ENCODE data around the gene ANKRD27.
"Not testable (repeated sequence)": the region's sequence is repeated elsewhere in the genome, so short reads cannot be mapped to it uniquely, and the experiment has no call there.

Gene ANKRD27

DNA sequence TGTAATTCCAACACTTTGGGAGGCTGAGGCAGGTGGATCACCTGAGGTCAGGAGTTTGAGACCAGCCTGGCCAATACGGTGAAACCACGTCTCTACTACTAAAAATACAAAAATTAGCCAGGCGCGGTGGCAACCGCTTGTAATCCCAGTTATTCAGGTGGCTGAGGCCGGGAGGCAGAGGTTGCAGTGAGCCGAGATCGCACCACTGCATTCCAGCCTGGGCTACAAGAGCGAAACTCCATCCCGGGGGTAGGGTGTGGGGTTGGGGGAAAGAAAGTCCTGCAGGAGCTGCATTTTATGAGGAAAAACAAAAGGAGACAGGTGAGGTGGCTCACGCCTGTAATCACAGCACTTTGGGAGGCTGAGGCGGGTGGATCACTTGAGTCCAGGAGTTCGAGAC lies 22.6 kb downstream of the ANKRD27 start:
- DNase-seq (ENCODE audit: low spot score): not testable (repeated sequence)

DNA sequence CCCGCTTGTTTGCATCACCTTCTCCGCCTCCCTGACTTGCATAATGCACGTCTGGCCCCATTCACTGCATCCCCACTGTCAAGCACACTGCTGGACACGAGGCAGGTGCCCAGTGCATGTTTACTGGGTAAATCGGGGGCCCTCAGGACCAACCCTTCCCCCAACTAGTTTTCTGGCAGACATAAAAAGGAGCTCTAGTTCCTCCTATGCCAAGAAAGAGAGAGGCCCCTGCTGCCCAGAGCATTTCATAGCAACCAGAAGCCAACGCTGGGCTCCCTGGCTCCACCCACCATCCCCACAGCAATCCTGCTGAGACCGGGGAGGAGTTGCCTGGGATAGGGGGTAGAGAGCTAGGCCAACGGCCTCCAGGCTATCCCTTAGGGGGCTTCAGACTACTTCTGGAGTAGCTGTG lies 23.2 kb downstream of the ANKRD27 start:
- peak; percentile 38 for DNase-seq (ENCODE audit: low spot score)

DNA sequence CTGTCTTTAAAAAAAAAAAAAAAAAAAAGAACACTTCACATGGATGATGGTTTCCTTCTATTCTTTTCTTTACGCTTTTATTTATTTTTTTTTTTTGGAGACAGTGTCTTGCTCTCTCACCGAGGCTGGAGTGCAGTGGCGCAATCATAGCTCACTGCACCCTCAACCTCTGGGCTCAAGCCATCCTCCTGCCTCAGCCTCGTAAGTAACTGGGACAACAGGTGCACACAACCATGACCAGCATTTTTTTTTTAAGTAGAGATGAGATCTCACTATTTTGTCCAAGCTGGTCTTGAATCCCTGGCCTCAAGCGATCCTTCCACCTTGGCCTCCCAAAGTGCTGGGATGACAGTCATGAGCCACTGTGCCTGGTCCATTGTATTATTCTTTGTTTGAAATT lies 24.3 kb downstream of the ANKRD27 start:
- no peak for DNase-seq (ENCODE audit: low spot score)

DNA sequence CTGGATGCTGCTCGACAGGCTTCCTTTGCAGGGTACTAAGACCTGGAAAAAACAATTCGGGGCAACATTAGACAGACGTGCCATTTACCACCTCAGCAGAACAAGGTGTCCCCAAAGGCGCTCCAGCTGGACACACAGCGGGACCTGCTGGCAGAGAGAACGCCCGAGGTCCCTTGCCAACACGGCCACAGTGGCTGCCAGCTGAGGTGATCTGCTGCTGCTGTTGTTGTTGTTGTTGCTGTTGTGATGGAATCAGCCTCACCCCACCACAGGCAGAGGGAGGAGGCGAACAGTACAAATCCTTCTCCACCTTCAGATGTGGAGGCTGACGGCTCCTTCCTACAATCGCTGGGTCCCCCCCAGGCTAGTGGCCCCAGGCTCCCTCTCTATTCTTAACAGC lies 25.2 kb downstream of the ANKRD27 start:
- DNase-seq (ENCODE audit: low spot score): peak; percentile 32

DNA sequence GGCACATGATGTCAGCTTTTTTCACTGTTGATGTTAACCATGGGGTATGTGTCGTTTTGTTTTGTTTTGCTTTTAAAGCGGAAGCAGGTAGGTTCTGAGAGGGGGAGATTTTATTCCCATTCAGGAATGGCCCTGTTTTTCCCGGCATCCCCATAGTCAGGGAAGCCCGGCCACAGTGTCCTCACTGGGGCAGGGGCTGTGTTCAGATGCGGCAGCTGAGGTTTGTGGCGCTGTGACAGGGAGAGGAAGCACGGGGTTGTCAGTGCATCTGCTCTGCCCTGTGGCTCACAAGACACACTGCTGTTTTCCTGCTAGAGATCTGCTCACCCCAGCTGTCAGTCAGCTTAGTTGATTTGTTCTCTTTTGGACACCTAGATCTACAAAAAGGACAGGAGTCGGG lies 27.6 kb downstream of the ANKRD27 start:
- no peak for DNase-seq (ENCODE audit: low spot score)

DNA sequence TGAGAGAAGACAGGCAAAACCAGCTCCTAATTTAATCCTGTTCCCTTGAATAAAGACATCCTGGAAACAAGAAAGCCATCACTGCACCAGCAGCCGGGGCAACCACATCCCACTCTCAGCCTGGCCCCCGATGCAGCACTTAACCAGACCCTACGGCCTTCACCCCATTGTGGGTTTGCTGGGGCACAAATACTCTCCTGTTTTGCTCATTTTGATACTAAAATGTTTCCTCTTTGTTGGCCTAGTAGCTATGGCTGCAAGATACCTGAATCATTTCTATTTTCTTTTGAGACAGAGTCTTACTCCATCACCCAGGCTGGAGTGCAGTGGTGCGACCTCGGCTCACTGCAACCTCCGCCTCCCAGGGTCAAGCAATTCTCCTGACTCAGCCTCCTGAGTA lies 28.4 kb downstream of the ANKRD27 start:
- no peak for DNase-seq (ENCODE audit: low spot score)

DNA sequence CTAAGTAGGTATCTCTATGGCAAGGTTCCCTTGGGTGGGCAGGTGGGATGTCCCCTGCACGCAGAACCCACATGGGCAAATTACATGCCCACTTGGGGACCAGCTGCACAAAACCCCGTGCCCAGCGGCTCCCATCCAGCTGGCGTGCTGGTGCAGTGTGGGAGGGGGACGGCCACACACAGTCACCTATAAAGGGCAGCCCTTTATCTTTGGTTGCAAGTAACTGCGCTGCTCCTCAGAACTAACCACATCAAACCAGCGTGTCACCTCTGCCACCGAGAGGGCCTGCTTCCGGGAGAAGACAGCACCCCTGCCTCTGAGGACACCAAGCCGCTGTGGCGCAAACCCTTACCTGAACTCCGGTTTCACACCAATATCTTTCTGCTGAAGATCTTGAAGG lies 32.2 kb downstream of the ANKRD27 start:
- no peak for DNase-seq (ENCODE audit: low spot score)

DNA sequence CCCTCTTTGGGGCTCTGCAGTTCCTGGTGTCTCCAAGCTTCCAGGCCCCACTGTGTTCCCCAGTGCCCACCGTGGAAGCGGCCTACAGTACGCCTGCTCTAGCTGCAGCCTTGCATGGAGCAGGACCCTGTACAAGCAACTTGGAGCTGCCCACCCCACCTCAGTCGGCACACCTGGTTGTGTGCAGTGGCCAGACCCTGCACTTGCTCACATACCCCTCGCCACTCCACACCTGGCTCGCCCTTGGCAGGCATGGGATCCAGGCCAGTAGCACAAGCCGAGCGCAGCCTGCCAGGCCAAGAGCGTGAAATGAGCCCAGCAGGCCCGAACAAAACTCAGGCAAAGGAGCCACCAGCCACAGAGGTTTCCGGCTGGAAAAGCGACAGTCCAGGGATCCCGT lies 36.4 kb downstream of the ANKRD27 start:
- no peak for DNase-seq (ENCODE audit: low spot score)

DNA sequence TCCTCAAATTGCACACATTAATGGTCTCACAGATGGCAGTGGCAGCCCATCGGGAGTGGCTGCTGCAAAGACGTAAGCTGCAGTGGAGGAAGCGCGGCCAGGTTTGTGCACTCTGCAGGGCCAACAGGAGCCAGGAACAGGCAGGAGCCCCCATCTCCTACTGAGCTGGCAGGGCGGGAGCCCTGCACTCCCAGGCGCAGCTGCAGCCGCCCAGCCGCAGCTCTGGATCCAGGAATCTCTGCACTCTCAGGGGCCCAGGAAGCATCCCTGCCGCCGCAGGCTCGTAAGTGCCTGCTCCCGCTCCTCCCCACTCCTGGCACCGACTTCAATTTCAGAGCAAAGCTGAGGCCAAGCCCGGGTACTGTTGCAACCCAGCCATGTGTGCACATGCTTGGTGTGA lies 37.5 kb downstream of the ANKRD27 start:
- no peak for DNase-seq (ENCODE audit: low spot score)

DNA sequence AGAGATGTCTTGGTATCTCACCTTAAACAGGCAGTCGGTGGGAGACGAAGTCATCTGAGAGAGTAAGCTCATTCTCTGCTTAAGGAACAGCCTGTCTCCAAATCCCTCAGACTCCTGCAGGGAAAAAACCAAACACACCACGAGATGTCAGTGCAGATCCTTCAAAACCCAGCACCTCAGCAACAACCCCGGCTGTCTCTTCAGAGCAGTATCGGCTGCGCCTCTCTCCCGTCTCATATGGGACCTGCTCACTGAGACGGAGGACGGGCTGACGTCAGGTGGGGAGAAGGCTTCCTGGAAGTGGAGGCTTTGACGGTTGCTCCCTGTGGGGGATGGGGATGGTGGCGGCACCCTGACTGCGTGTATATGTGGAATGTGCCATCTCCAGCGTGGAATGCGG lies 43.6 kb downstream of the ANKRD27 start:
- DNase-seq (ENCODE audit: low spot score): no peak

DNA sequence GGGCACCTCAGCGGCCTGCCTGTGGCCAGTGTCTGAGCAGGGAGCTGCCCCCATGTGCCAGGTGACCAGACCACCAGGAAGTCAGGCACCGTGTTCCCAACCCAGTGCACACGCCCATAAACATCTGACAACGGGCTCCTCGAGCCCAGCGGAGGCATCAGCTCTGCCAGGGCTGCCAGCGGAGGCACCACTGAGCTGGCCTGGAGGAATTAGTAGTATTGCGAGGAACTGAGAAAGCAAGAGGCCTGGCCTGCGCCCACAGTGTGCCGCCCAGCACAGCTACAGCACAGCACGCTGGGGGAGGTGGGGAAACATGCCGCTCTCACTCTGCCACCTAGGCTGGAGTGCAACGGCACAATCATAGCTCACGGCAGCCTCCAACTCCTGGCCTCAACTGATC lies 44.6 kb downstream of the ANKRD27 start:
- DNase-seq (ENCODE audit: low spot score): no peak

DNA sequence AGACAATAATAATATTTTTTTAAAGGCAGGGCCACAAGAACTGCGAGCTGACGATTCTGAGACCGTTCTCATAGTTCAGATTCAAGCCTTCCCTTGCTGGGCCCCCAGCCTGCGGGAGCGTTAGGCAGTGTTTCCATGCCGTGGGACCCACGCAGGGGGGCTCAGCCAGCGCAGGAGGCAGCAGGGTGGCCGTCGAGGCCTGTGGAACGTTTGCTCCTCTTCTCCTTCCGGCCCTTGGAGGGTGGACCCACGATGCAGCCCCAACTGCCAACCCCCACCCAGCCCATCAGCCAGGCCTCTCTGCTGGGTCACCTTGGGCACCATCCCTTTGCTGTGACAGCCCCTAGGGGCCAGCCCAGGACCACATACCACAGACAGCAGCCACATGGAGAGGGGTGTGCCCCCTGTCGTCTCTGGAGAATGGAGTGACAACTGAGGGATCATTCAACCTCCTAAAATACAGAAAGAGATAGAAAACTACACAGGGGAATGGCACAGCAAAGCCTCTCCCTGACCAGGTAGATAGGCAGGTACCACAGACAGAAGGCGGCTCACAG lies 47.2 kb downstream of the ANKRD27 start:
- no peak for DNase-seq (ENCODE audit: low spot score)

DNA sequence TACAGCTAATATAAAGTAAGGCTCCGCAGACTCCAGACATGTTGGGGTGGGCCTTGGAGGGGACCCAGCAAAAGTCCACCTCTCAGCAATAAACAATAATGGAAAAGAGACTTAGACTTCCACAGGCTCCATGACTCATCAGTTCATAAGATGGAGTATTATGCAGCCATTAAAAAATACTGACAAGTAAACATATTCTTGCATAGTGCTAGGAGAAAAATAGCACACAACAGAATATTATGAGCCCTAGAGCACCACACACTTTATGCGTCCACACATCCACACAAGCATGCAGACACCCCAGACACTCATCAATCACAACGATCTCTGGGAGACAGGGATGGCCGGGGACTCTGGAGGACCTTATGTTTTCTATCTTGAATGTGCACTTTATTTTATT lies 48.0 kb downstream of the ANKRD27 start:
- DNase-seq (ENCODE audit: low spot score): no peak

DNA sequence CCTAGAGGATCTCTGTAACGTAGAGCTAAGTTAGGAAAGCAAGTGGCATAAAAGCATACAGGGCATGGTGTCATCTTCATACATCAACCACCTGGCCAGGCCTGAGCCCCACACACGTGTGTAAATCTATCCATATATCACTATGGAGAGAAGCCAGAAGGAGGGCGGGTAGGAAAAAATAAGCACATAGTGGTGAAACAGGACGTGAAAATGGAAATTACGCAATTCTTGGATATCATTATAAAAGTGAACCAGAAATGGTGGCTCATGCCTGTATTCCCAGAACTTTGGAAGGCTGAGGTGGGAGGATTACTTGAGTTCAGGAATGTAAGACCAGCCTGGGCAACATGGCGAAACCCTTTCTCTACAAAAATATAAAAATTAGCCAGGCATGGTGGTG lies 50.6 kb downstream of the ANKRD27 start:
- no peak for DNase-seq (ENCODE audit: low spot score)

DNA sequence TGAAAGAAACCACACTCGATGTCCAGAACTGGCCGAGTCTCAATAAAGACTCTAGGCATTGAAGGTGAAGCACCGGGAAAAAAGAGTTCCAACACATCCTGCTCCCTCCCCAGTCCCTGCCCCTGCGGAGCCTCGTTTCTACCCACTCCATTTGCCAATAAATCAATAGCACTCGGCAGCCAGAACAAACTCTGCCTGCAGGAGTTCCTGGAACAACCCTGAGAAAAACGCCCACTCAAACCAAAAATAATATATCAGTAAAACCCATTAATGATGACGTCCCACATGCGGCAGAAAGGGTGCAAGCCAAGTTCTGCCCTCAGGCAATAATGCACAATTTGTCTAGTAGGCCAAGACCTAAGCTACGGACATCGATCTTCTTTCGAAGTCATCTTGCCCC lies 53.0 kb downstream of the ANKRD27 start:
- DNase-seq (ENCODE audit: low spot score): no peak

DNA sequence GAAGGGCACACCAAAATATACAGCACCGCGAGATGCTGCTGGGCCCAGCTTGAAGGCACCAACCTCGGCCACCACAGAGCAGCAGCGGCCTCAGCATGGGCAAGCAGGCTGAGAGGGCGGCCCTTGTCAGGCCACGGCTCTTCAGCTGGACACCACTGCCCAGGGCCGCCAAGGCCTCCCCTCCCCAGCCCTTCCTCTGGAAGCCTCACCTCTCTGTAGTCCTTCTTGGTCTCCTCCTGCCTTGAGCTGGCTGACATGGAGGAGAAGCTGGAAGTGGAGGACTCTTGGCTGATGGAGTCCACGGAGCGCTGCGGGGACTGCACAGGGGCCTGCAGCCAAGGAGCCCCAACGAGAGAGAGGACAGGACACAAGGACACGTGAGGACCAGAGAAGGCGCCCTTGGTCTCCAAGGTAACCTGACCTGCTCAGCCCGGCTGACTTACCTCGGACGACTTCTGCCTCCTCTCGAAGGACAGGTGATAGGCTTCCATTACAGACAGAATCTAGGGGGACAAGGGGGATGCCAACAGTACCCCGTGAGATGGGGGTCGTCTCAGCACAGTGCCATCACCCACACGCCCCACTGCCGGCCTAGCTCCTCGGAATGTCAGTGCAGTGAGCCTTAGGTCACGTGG lies 55.8 kb downstream of the ANKRD27 start:
- DNase-seq (ENCODE audit: low spot score): no peak

DNA sequence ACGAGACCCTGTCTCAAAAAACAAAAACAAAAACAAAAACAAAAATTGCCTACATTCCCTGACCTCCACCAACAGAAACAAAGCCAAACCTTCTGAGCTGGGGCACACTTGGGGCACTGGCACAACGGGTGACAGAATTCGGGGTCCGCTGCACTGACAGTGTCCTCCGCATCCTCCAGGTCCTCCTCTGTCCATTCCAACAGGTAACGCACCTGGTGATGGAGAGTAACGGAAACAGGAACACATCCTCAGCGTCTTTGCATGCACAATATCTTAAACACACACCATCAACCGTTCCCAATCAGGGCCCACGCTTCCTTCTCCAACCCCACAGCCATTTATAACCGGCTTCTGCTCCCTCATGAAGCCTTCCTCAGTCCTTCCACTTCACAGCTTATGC lies 59.4 kb downstream of the ANKRD27 start:
- DNase-seq (ENCODE audit: low spot score): no peak

DNA sequence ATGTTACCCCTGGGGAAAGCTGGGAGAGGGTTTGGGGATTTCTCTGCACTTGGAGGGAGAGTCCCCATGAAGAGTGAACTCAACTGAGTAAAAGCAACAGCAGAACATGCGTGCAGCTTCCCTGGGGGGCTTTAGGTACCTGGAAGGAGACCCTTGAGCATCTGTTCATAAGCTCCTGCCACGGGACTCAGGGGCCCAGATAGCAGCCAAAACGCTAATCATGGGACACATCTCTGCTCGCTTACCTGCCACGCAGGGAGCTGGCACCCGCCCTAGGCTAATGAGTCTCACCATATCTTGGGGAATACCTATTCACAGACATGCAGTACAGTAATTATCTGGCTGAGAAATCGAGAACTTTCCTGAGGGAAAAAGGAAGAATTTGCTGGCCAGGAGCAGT lies 60.1 kb downstream of the ANKRD27 start:
- no peak for DNase-seq (ENCODE audit: low spot score)

DNA sequence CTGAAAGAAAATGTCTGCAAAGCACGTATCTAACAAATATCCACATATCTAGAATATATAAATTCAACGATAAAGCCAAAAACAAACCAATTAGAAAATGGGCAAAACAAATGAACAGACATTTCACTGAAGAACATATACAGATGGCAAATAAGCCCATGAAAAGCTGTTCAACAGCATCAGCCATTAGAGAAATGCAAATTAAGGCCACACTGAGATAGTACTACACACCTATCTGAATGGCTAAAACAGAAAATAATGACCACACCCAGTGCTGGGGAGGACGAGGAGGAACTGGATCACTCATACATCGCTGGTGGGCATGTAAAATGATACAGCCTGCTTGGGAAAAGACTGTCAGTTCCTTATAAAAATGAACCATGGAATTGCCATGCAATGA lies 62.0 kb downstream of the ANKRD27 start:
- DNase-seq (ENCODE audit: low spot score): no peak

DNA sequence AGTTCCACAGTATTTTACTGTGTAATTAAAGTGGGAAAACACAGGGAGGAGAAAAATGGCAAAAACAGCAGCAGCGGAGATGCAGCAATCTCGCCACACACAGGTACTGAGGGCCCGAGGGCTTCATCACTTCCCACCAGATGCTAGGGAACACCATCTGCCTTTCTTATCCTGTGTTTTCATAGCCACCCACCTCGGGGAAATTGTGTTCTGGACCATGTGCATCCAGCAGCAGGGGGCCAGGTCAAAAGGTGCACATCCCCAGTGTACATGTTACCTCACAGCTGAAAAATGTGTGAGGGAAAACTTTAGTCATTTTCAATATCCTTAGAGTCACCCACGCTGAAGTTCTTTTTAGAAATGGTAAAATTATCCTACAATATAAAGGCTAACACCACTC lies 63.8 kb downstream of the ANKRD27 start:
- DNase-seq (ENCODE audit: low spot score): no peak

DNA sequence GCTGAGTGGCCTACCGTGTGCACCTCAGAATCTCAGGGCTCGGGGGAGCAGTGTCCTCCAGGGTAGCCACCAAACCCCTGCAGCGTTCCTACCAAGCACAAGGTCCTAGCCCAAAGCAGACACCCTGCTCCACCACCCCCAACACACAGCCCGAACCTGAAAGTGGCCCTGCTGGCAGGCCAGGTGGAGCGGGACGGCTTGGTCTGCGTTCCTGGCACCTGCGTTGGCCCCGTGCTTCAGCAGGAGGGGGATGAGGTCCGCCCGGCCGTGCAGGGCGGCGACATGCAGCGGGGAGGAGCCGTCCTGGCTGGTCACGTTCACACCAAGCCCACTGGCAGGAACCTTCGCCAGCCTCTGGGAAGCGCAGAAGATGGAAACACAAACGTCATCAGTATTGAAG lies 67.5 kb downstream of the ANKRD27 start:
- no peak for DNase-seq (ENCODE audit: low spot score)

DNA sequence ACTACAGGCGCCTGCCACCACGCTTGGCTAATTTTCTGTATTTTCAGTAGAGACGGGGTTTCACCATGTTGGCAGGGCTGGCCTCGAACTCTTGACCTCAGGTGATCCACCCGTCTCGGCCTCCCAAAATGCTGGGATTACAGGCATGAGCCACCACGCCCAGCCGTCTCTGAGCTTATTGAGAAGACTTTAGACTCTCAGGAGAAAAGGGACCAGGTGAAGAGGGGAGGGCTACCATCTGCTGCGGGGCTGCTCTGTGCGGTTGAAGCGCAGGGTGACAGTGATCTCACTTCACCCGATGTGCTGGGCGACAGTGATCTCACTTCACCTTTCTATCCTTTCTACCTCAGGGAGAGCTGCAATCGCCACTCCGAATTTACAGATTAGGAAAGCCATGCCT lies 68.7 kb downstream of the ANKRD27 start:
- no peak for DNase-seq (ENCODE audit: low spot score)

DNA sequence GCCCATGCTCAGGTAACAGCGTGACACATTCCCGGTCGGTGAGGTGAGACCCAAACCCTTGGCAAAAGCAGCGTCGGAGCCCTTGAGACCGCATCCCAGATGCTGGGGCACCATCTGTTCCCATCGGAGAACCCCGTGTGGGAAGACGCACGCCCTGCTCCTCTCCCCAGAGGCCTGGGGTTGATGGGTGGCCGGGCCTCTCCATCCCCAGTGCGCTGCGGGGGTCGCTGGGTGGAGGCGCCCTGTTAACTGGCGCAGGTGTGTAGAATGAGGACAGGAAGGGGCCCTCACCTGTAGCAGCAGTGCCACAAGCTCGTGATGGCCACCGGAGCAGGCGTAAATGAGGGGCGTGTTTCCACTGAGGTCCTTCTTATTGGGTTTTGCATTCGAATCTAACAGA lies 69.4 kb downstream of the ANKRD27 start:
- no peak for DNase-seq (ENCODE audit: low spot score)

DNA sequence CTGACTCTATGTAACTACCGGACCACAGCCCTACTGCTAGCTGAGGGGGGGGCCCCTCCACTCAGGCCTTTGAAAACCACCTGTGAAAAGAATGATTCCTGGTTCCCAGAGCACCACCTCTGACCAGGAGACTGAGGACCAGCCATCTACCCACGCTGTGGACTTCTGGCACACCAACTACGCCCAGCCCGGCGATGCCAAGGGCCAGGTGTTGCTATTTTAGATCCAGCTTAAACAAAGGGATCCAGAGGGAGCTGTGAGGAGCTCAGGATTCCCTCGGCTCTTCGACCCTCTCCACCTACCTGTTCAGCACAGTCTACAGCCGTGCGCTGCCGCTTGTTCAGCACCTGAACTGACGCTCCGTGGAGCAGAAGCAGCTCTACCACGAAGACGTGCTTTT lies 71.0 kb downstream of the ANKRD27 start:
- no peak for DNase-seq (ENCODE audit: low spot score)

DNA sequence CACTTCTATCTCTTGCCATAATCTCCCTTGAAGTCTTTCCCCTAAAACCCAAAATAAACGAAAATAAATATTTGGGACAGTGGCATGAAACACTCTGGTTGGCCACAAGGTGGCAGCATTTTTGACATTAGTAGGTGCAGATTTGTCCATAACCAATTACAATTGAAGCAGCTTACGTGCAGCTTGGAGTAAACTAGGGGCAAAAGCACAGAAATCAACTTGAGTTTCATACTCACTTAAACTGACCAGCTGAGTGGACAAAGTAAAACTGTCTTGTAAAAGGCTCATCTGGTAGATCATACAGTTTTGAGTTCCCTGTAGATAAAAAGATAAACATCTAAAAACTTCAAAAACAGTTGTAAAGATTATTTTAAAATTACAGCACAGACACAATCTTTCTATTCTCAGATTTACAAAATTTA lies 75.2 kb downstream of the ANKRD27 start:
- DNase-seq (ENCODE audit: low spot score): peak; percentile 65
